BLaER1 (cell line): ENCODE measurements around the gene ACADS.
A peak's percentile ranks its signal among the peaks of the same experiment; 100 is the strongest.
"Not testable (repeated sequence)": the region's sequence is repeated elsewhere in the genome, so short reads cannot be mapped to it uniquely, and the experiment has no call there.

Experiments
- H3K27ac ChIP-seq: shearing (Covaris generic); formaldehyde crosslinking; 2 replicates; pipeline ENCODE4 v1.8.1; 2022
- H3K27me3 ChIP-seq: shearing (Covaris generic); formaldehyde crosslinking; 2 replicates; pipeline ENCODE4 v1.8.1; 2022
- H3K36me3 ChIP-seq: shearing (Covaris generic); formaldehyde crosslinking; 2 replicates; pipeline ENCODE4 v1.8.1; 2022
- H3K4me1 ChIP-seq: shearing (Covaris generic); formaldehyde crosslinking; 2 replicates; pipeline ENCODE4 v1.8.1; 2022
- H3K4me2 ChIP-seq: shearing (Covaris generic); formaldehyde crosslinking; 2 replicates; pipeline ENCODE4 v1.8.1; 2022
- H3K4me3 ChIP-seq: shearing (Covaris generic); formaldehyde crosslinking; 2 replicates; pipeline ENCODE4 v1.8.1; 2022
- H3K9ac ChIP-seq: shearing (Covaris generic); formaldehyde crosslinking; 2 replicates; pipeline ENCODE4 v1.8.1; 2022
- H3K9me3 ChIP-seq: shearing (Covaris generic); formaldehyde crosslinking; 2 replicates; pipeline ENCODE4 v1.8.1; 2022
- H4K20me1 ChIP-seq: shearing (Covaris generic); formaldehyde crosslinking; 2 replicates; pipeline ENCODE4 v1.8.1; 2022
- Cebpa-rat ChIP-seq: shearing (Covaris generic); IDR thresholded peaks from 2 replicates; pipeline ENCODE4 v1.8.1; 2022

ACADS gene

GRCh38 chr12:120724720-120725119 is 906 bp upstream of the ACADS start:
- Histone ChIP-seq H3K4me1 (peaks cover 39% of the 10 kb centered on the region), H3K27me3 (no peaks in the 10 kb centered on the region), H3K4me2 (peak overlapping the region; percentile 89), H4K20me1 (peaks cover 42% of the 10 kb centered on the region), H3K9me3 (no peaks in the 10 kb centered on the region), H3K36me3 (peaks cover 68% of the 10 kb centered on the region), H3K4me3 (no peak overlapping the region), H3K9ac (no peak overlapping the region), H3K27ac (no peak overlapping the region)
- no peak for TF ChIP-seq Cebpa-rat

GRCh38 chr12:120725151-120725658 is 421 bp upstream of the ACADS start:
- peaks cover 68% of the 10 kb centered on the region for H3K36me3 ChIP-seq

GRCh38 chr12:120726510-120726793 is 826 bp downstream of the ACADS start:
- H3K9ac ChIP-seq, result peak overlapping the region; percentile 81
- no peak for TF ChIP-seq Cebpa-rat
- H3K4me1 ChIP-seq, result peaks cover 28% of the 10 kb centered on the region
- H3K4me2 ChIP-seq, result peak overlapping the region; percentile 89
- no peaks in the 10 kb centered on the region for H3K27me3 ChIP-seq
- H3K27ac ChIP-seq, result no peak overlapping the region
- peak overlapping the region; percentile 69 for H3K4me3 ChIP-seq
- H4K20me1 ChIP-seq, result peaks cover 25% of the 10 kb centered on the region
- peaks cover 68% of the 10 kb centered on the region for H3K36me3 ChIP-seq
- no peaks in the 10 kb centered on the region; the same call in 1 of the 2 replicates for H3K9me3 ChIP-seq

More at GRCh38 chr12:120725151-120725658, 421 bp upstream of the ACADS start:
- Histone ChIP-seq H4K20me1 (peaks cover 37% of the 10 kb centered on the region), H3K4me2 (peak overlapping the region; percentile 89), H3K27me3 (no peaks in the 10 kb centered on the region), H3K4me3 (peak overlapping the region; percentile 69), H3K27ac (no peak overlapping the region), H3K9me3 (no peaks in the 10 kb centered on the region), H3K9ac (peak overlapping the region; percentile 81), H3K4me1 (peaks cover 34% of the 10 kb centered on the region)
- TF ChIP-seq Cebpa-rat, result no peak

GRCh38 chr12:120726961-120727360 is 1.3 kb downstream of the ACADS start:
- Histone ChIP-seq H3K36me3 (peaks cover 63% of the 10 kb centered on the region), H3K9me3 (no peaks in the 10 kb centered on the region; the same call in 1 of the 2 replicates), H4K20me1 (peaks cover 20% of the 10 kb centered on the region), H3K27me3 (no peaks in the 10 kb centered on the region), H3K9ac (no peak overlapping the region), H3K4me3 (no peak overlapping the region), H3K27ac (no peak overlapping the region), H3K4me1 (peaks cover 23% of the 10 kb centered on the region), H3K4me2 (no peak overlapping the region)
- TF ChIP-seq Cebpa-rat, result no peak

GRCh38 chr12:120732198-120732597 is 6.6 kb downstream of the ACADS start:
- H3K9ac ChIP-seq, H3K9me3 ChIP-seq, H3K27ac ChIP-seq, H4K20me1 ChIP-seq, H3K4me2 ChIP-seq, H3K27me3 ChIP-seq, H3K4me3 ChIP-seq, H3K4me1 ChIP-seq: not testable (repeated sequence)
- H3K36me3 ChIP-seq, result peaks cover 48% of the 10 kb centered on the region

- H3K9ac ChIP-seq, result no peak overlapping the region
- H4K20me1 ChIP-seq, result no peaks in the 10 kb centered on the region
- H3K4me2 ChIP-seq, result no peak overlapping the region
- no peak for TF ChIP-seq Cebpa-rat
- H3K27ac ChIP-seq, result no peak overlapping the region
- peaks cover 41% of the 10 kb centered on the region for H3K36me3 ChIP-seq
- H3K4me1 ChIP-seq, result no peaks in the 10 kb centered on the region
- H3K4me3 ChIP-seq, result no peak overlapping the region
- H3K9me3 ChIP-seq, result no peaks in the 10 kb centered on the region; the same call in 1 of the 2 replicates
- no peaks in the 10 kb centered on the region for H3K27me3 ChIP-seq
Observed at GRCh38 chr12:120733574-120733973, 7.9 kb downstream of the ACADS start.

- Histone ChIP-seq H3K9me3 (no peaks in the 10 kb centered on the region; the same call in 1 of the 2 replicates), H4K20me1 (no peaks in the 10 kb centered on the region), H3K4me3 (no peak overlapping the region), H3K4me1 (peaks cover under 1% of the 10 kb centered on the region; the same call in 1 of the 2 replicates), H3K36me3 (peaks cover 43% of the 10 kb centered on the region), H3K27ac (no peak overlapping the region), H3K27me3 (no peaks in the 10 kb centered on the region), H3K9ac (no peak overlapping the region), H3K4me2 (no peak overlapping the region)
- no peak for TF ChIP-seq Cebpa-rat
Observed at GRCh38 chr12:120734210-120734609, 8.6 kb downstream of the ACADS start.

GRCh38 chr12:120735181-120735580 is 9.6 kb downstream of the ACADS start:
- Histone ChIP-seq H3K4me3 (no peak overlapping the region), H3K27ac (no peak overlapping the region), H4K20me1 (no peaks in the 10 kb centered on the region), H3K9me3 (no peaks in the 10 kb centered on the region; the same call in 1 of the 2 replicates), H3K9ac (no peak overlapping the region), H3K27me3 (no peaks in the 10 kb centered on the region), H3K4me2 (no peak overlapping the region), H3K36me3 (peaks cover 40% of the 10 kb centered on the region), H3K4me1 (peaks cover 8% of the 10 kb centered on the region; the same call in 1 of the 2 replicates)
- no peak for TF ChIP-seq Cebpa-rat

GRCh38 chr12:120736404-120737331 is 11.0 kb downstream of the ACADS start:
- no peaks in the 10 kb centered on the region for H3K27me3 ChIP-seq
- H3K9me3 ChIP-seq, result no peaks in the 10 kb centered on the region; the same call in 1 of the 2 replicates
- H3K4me1 ChIP-seq, result peaks cover 9% of the 10 kb centered on the region
- no peaks in the 10 kb centered on the region for H4K20me1 ChIP-seq
- H3K36me3 ChIP-seq, result peaks cover 28% of the 10 kb centered on the region
- no peak overlapping the region for H3K9ac ChIP-seq
- no peak overlapping the region for H3K27ac ChIP-seq
- no peak overlapping the region for H3K4me2 ChIP-seq
- no peak overlapping the region for H3K4me3 ChIP-seq
- no peak for TF ChIP-seq Cebpa-rat

GRCh38 chr12:120737557-120738251 is 12.1 kb downstream of the ACADS start:
- H3K4me1 ChIP-seq, result peaks cover 15% of the 10 kb centered on the region
- H3K27me3 ChIP-seq, result no peaks in the 10 kb centered on the region
- H3K9me3 ChIP-seq, result no peaks in the 10 kb centered on the region
- H3K9ac ChIP-seq, result no peak overlapping the region
- TF ChIP-seq Cebpa-rat, result no peak
- H3K27ac ChIP-seq, result no peak overlapping the region
- no peak overlapping the region for H3K4me3 ChIP-seq
- H3K4me2 ChIP-seq, result no peak overlapping the region
- no peaks in the 10 kb centered on the region for H4K20me1 ChIP-seq
- peaks cover 28% of the 10 kb centered on the region for H3K36me3 ChIP-seq
